Panc1 (cell line): ENCODE measurements around the gene RING1.

Experiments
- CTCF ChIP-seq: fragments of 450-650 bp; IDR thresholded peaks from 2 replicates; pipeline ENCODE4 v1.5.1; 2017; ENCODE audit warnings: mild to moderate bottlenecking
- SIN3A ChIP-seq: IDR thresholded peaks from 2 replicates; pipeline ENCODE4 v1.6.1; 2012; ENCODE audit warnings: low read depth, mild to moderate bottlenecking, low read length, moderate library complexity, borderline replicate concordance; ENCODE audit not compliant: insufficient read depth

GRCh38 chr6:33194431-33194979 lies 13.8 kb upstream of the RING1 start:
- TF ChIP-seq CTCF (no peak), SIN3A (no peak)
